K562 (cell line): Measurements from ENCODE around the gene SUSD3. TPM values are rescaled to one million over a fixed set of nuclear protein-coding genes. Genes with fewer than 3 reads are reported as not detected.

ENCODE experiments used
- ATAC-seq: fragments of 200-7000 bp; cut with Tn5 transposase; 3 replicates; pipeline ENCODE4 v1.9.1; 2020; ENCODE audit warnings: moderate library complexity
- BruUV-seq: library from RNA; stranded (reverse); fragments of 400-500 nt; replicated peaks from 2 replicates; lab custom pipeline; 2021; lab: Mats Ljungman, UMichigan
- CTCF ChIA-PET: fragments of 300-600 bp; formaldehyde crosslinking; extraction: SDS; loops from one replicate; lab custom pipeline; 2021; ENCODE audit warnings: low intra/inter-chr PET ratio; lab: Yijun Ruan, JAX
- POLR2A ChIA-PET: fragments of 300-600, 350-650 bp; sonication (Branson Sonifier 250); formaldehyde crosslinking; extraction: SDS; loops from one replicate; lab custom pipeline; 2021; ENCODE audit warnings: antibody characterized with exemption, inconsistent platforms; lab: Yijun Ruan, JAX
- DNase-seq, 4 experiments: peaks; one replicate each; pipeline versions ENCODE4 v3.0.0 to v3.0.0-alpha.2; 2011 to 2018; ENCODE audit warnings: low spot score in 3 of 4, mixed read lengths in 3 of 4; ENCODE audit errors: extremely low read depth in 1 of 4
- FAIRE-seq: peaks from 2 replicates; lab custom pipeline; 2011; peaks lifted over from hg19 to GRCh38; lab: Jason Lieb, UNC
- H2AFZ ChIP-seq: 2 replicates; pipeline ENCODE4 v1.6.0; 2011; ENCODE audit warnings: low read depth, low read length, control low read depth, inconsistent platforms
- H3K27ac ChIP-seq: fragments of 200-600 bp; 3 replicates; pipeline ENCODE4 v1.8.0; 2011; ENCODE audit warnings: low read depth, mild to moderate bottlenecking, control low read depth, inconsistent platforms, low read length, moderate library complexity, mixed read lengths; ENCODE audit errors: extremely low read depth
- H3K27me3 ChIP-seq, 2 experiments: fragments of 300-600 bp in 1 of 2; 2 replicates in 1 of 2; 3 replicates in 1 of 2; pipeline versions ENCODE4 v1.6.0 to v1.8.0; 2011; ENCODE audit warnings: inconsistent platforms in 2 of 2, low read length in 2 of 2, mild to moderate bottlenecking in 1 of 2, mixed read lengths in 1 of 2, moderate library complexity in 1 of 2; ENCODE audit not compliant: control insufficient read depth in 2 of 2, insufficient read depth in 2 of 2
- H3K36me3 ChIP-seq: fragments of 300-600 bp; 3 replicates; pipeline ENCODE4 v1.8.0; 2011; ENCODE audit warnings: mild to moderate bottlenecking, low read length, inconsistent platforms; ENCODE audit not compliant: control insufficient read depth, insufficient read depth
- H3K4me1 ChIP-seq, 2 experiments: fragments of 200-600 bp in 1 of 2; replicated peaks in 1 of 2; 2 replicates in 1 of 2; 3 replicates in 1 of 2; pipeline versions ENCODE4 v1.5.1 to v1.8.0; 2011; ENCODE audit warnings: inconsistent platforms in 2 of 2, low read length in 2 of 2, mild to moderate bottlenecking in 1 of 2, mixed read lengths in 1 of 2, moderate library complexity in 1 of 2; ENCODE audit not compliant: control insufficient read depth in 2 of 2, insufficient read depth in 2 of 2
- H3K4me2 ChIP-seq: 2 replicates; pipeline ENCODE4 v1.6.1; 2011; ENCODE audit warnings: low read length, control low read depth, inconsistent platforms, mixed read lengths; ENCODE audit not compliant: insufficient read depth
- H3K4me3 ChIP-seq: fragments of 200-600 bp; sonication (generic), shearing (Covaris generic); 2 replicates; pipeline ENCODE4 v1.5.1; 2016; ENCODE audit warnings: control low read depth, inconsistent platforms
- H3K79me2 ChIP-seq: fragments of 200-600 bp; 3 replicates; pipeline ENCODE4 v1.8.0; 2011; ENCODE audit warnings: low read length, inconsistent platforms; ENCODE audit not compliant: control insufficient read depth, insufficient read depth
- H3K9ac ChIP-seq, 2 experiments: 2 replicates each; pipeline versions ENCODE4 v1.6.0 to v1.6.1; 2011; ENCODE audit warnings: low read depth in 2 of 2, low read length in 2 of 2, control low read depth in 1 of 2, inconsistent platforms in 1 of 2, mild to moderate bottlenecking in 1 of 2, mixed read lengths in 1 of 2; ENCODE audit not compliant: insufficient read depth in 1 of 2
- H3K9me1 ChIP-seq: one replicate; pipeline ENCODE4 v1.6.0; 2011; ENCODE audit warnings: inconsistent platforms, mild to moderate bottlenecking, low read length, moderate library complexity; ENCODE audit not compliant: control insufficient read depth, insufficient read depth
- H3K9me3 ChIP-seq: replicated peaks from 2 replicates; pipeline ENCODE4 v1.5.1; 2011; ENCODE audit warnings: low read depth, low read length, inconsistent platforms; ENCODE audit not compliant: control insufficient read depth, insufficient read depth
- H4K20me1 ChIP-seq: replicated peaks from 2 replicates; pipeline ENCODE4 v1.6.1; 2011; ENCODE audit warnings: low read length, inconsistent platforms, mixed read lengths; ENCODE audit not compliant: control insufficient read depth, insufficient read depth
- DPF2 ChIP-seq: fragments of 450-650 bp; IDR thresholded peaks from 2 replicates; pipeline ENCODE4 v1.6.1; 2016
- MAFK ChIP-seq: IDR thresholded peaks from 2 replicates; pipeline ENCODE4 v1.6.1; 2011; ENCODE audit warnings: low read length, improper control_type of control experiment
- NBN ChIP-seq: fragments of 450-650 bp; IDR thresholded peaks from 2 replicates; pipeline ENCODE4 v1.6.1; 2016; ENCODE audit warnings: low read depth, mild to moderate bottlenecking
- NFXL1 ChIP-seq: fragments of 450-650 bp; formaldehyde crosslinking; IDR thresholded peaks from 2 replicates; pipeline ENCODE4 v1.4.0; 2021; ENCODE audit warnings: mild to moderate bottlenecking
- WGBS: fragments of 100-300 bp; shearing (Covaris generic); methylation state at CpG from one replicate; pipeline ENCODE4 v1.1.6; 2016; ENCODE audit warnings: low coverage, mixed read lengths; ENCODE audit not compliant: insufficient coverage; ENCODE audit errors: missing lambda C conversion rate; 5-methylcytosine and 5-hydroxymethylcytosine counted together
- in situ Hi-C: fragments of 300-500 bp; cut with MboI; formaldehyde crosslinking; loops from 4 replicates; pipeline ENCODE4 v1.15.0; 2018; ENCODE audit warnings: inconsistent platforms, mixed read lengths
- intact Hi-C: fragments of 100-400 bp; cut with micrococcal nuclease; formaldehyde crosslinking; loops from 2 replicates; pipeline ENCODE4 v1.14.2; 2022
- polyA plus RNA-seq, 8 experiments: library from polyadenylated mRNA; depleted of rRNA in 4 of 8; stranded (reverse) in 5 of 8; unstranded in 3 of 8; fragments of >200 nt; fragmentation: Nextera tagmentation in 2 of 8; fragmentation: Illumina TruSeq in 1 of 8; extraction: Ambion mirVana in 2 of 8; extraction: Trizol in 1 of 8; gene quantifications; 2 replicates each; pipeline versions ENCODE4 v1.2.1 to v1.2.3, GENCODE V29; 2011 to 2014; ENCODE audit warnings: inconsistent platforms in 1 of 8, missing spikeins in 1 of 8
- total RNA-seq, 7 experiments: library from RNA; depleted of rRNA in 6 of 7; stranded (reverse); fragments of >200 nt in 6 of 7; fragmentation: Illumina TruSeq in 2 of 7; extraction: Trizol in 2 of 7; gene quantifications; 2 replicates each; pipeline versions ENCODE4 v1.2.1 to v1.2.3, GENCODE V29; 2011 to 2021; ENCODE audit warnings: low replicate concordance in 1 of 7
- TF ChIP-seq, protein P1 (sequence below), 2 experiments: fragments of 450-650 bp; formaldehyde crosslinking in 1 of 2; IDR thresholded peaks; 2 replicates each; pipeline versions ENCODE4 v1.4.0 to v1.6.1; 2014 to 2020; ENCODE audit warnings: mild to moderate bottlenecking in 2 of 2, borderline replicate concordance in 1 of 2, low read depth in 1 of 2
- TF ChIP-seq, protein P2 (sequence below): fragments of 150-350 bp; conservative IDR thresholded peaks from 2 replicates; pipeline ENCODE4 v1.6.1; 2014; ENCODE audit warnings: low read length

The SUSD3 gene
- total and polyA plus RNA-seq, 9 of the 15 experiments (the other 6 are each of a cell fraction or from before 2014, with no cell fraction given), result 1.3 to 21.7 (median 11.4) TPM

GRCh38 chr9:93116072-93116961 lies 57.8 kb downstream of the SUSD3 start:
- CTCF ChIA-PET, result no interaction called here
- peak overlapping the region; percentile 32; the same call in 2 of the 3 replicates for H3K27ac ChIP-seq
- no peaks in the 10 kb centered on the region for H3K9me3 ChIP-seq
- ATAC-seq (peak; percentile 8), DNase-seq (peak in 2 of 4 experiments; percentile 45 to 54), FAIRE-seq (peak; percentile 44)
- peaks cover 3% of the 10 kb centered on the region for H3K9me1 ChIP-seq
- H3K9ac ChIP-seq, result peak overlapping the region in 1 of 2 experiments; percentile 59; a peak in 2 of 4 replicates
- no peaks in the 10 kb centered on the region for H3K27me3 ChIP-seq
- no peaks in the 10 kb centered on the region for H3K79me2 ChIP-seq
- peaks cover 48 to 68% of the 10 kb centered on the region in 2 experiments for H3K4me1 ChIP-seq
- H3K36me3 ChIP-seq, result peaks cover 5% of the 10 kb centered on the region; the same call in 1 of the 3 replicates
- H3K4me2 ChIP-seq, result no peak overlapping the region
- H2AFZ ChIP-seq, result peak overlapping the region; percentile 72
- intact Hi-C loops (no loop called here), in situ Hi-C loops (no loop called here)
- POLR2A ChIA-PET, result interaction anchor here (0.5 to 1.2 kb wide), 4 partner anchors 15 to 174 kb away, joined by 3 read pairs; no protein-coding TSS in a partner anchor
- BruUV-seq, result no TSS peak
- no peaks in the 10 kb centered on the region for H4K20me1 ChIP-seq
- 72% methylated on average over 13 of the region's 17 CpGs for WGBS
- no peak overlapping the region for H3K4me3 ChIP-seq
- TF ChIP-seq MAFK (peak; percentile 65), NBN (no peak), DPF2 (0 out of 2 replicates have a peak, but pooled peaks have one; percentile 24), NFXL1 (CRISPR knock-in tag) (no peak)
- TF ChIP-seq, protein P1, sequence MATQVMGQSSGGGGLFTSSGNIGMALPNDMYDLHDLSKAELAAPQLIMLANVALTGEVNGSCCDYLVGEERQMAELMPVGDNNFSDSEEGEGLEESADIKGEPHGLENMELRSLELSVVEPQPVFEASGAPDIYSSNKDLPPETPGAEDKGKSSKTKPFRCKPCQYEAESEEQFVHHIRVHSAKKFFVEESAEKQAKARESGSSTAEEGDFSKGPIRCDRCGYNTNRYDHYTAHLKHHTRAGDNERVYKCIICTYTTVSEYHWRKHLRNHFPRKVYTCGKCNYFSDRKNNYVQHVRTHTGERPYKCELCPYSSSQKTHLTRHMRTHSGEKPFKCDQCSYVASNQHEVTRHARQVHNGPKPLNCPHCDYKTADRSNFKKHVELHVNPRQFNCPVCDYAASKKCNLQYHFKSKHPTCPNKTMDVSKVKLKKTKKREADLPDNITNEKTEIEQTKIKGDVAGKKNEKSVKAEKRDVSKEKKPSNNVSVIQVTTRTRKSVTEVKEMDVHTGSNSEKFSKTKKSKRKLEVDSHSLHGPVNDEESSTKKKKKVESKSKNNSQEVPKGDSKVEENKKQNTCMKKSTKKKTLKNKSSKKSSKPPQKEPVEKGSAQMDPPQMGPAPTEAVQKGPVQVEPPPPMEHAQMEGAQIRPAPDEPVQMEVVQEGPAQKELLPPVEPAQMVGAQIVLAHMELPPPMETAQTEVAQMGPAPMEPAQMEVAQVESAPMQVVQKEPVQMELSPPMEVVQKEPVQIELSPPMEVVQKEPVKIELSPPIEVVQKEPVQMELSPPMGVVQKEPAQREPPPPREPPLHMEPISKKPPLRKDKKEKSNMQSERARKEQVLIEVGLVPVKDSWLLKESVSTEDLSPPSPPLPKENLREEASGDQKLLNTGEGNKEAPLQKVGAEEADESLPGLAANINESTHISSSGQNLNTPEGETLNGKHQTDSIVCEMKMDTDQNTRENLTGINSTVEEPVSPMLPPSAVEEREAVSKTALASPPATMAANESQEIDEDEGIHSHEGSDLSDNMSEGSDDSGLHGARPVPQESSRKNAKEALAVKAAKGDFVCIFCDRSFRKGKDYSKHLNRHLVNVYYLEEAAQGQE (IDR thresholded peaks at IDR 0.05; ENCODE audit: borderline replicate concordance), result no peak
- TF ChIP-seq, protein P1 (CRISPR knock-in tag; IDR thresholded peaks at IDR 0.05; ENCODE audit: low read depth), result 0 out of 2 replicates have a peak, but pooled peaks have one; percentile 20
- TF ChIP-seq, protein P2, sequence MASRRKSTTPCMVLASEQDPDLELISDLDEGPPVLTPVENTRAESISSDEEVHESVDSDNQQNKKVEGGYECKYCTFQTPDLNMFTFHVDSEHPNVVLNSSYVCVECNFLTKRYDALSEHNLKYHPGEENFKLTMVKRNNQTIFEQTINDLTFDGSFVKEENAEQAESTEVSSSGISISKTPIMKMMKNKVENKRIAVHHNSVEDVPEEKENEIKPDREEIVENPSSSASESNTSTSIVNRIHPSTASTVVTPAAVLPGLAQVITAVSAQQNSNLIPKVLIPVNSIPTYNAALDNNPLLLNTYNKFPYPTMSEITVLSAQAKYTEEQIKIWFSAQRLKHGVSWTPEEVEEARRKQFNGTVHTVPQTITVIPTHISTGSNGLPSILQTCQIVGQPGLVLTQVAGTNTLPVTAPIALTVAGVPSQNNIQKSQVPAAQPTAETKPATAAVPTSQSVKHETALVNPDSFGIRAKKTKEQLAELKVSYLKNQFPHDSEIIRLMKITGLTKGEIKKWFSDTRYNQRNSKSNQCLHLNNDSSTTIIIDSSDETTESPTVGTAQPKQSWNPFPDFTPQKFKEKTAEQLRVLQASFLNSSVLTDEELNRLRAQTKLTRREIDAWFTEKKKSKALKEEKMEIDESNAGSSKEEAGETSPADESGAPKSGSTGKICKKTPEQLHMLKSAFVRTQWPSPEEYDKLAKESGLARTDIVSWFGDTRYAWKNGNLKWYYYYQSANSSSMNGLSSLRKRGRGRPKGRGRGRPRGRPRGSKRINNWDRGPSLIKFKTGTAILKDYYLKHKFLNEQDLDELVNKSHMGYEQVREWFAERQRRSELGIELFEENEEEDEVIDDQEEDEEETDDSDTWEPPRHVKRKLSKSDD, result no peak
